SHP77 (cell line): ENCODE data around the gene MAFG.
A peak's percentile ranks its signal among the peaks of the same experiment; 100 is the strongest.

Experiments
- DNase-seq, 2 experiments: peaks; one replicate each; lab custom pipeline; 2025; lab: John Stamatoyannopoulos, UW

MAFG gene

DNA sequence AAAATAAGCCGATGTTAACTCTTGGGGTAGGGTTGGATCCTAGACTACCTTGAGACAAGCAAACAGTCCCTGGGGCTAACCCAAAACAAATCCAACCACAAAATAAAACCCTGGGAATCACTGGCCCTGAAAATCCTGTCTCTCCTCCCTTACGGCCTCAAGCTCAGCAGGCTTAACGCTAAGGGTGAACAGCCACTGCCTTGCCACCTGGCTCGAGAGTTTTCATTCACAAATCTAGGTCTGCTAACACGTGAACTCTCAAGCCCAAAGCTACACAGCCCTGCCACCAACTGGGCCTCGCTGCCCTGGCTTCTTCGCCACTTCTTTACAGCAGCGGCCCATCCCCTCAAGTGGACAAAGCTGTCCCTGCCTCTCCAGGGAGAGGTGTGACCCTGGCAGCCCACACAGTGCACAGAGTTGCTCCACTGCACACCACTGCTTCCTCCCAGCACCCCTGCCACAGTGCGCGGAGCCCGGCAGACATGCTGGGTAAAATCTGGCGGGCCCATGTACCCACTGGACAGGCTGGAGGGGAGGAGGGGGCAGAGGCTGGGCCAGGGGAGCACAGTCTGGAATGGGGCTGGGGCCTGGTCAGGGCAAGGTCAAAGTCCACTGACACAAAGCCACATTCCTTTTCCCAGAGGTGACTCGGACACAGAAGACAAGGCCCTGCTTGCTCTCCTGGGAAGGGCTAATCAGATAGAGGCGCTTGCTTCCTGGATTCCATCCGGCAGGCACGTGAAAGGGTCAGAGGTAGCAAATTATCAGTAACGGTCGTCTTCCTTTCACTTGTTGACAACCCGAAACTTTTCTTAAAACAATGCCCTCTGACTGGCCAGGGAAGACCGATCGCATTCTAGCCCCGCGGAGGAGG, 17.3 kb downstream of the MAFG start:
- no peak for DNase-seq

GRCh38 chr17:81909231-81909630, 18.3 kb downstream of the MAFG start:
- DNase-seq: no peak

DNA sequence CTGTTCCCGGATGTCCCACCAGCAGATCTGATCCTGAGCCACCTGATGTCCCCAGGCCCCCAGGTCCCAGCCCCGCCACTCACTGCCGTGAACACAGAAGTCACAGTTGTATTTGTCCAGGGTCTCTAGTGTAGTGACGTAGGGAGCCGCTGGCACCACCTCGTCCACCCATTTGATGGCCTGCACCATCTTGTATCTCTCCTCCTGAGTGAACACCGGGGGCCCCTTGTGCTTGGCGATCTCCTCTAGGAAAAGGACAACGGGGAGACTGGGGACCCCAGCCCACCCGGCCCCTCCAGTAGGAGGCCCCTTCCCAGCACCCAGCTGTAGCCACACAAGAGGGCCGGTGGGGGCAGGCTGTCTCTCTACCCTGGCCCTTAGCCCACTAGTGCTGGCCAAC, 18.7 kb downstream of the MAFG start:
- DNase-seq: no peak

GRCh38 chr17:81907219-81908145, 20.1 kb downstream of the MAFG start:
- no peak for DNase-seq

GRCh38 chr17:81906476-81907218, 20.9 kb downstream of the MAFG start:
- DNase-seq: peak in 1 of 2 experiments; percentile 26

DNA sequence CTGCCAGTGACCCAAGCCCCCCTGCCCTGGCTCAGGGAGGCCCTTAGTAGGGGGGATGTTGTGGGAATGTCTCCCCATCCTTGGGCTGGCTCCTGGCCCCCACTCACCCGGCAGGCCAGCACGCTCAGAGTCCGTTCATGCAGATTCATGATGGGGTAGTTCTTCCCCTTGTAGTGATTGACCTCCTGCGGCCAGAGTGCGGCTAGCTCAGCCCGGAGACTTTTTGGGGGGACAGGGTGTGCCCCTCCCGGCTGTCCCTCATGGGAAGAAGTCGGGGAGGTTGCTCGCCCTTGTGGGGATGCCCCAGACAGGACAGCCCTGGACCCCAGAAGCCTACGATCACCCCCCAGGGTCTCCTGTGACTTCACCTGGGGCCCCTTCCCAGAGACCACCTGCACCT, 21.5 kb downstream of the MAFG start:
- no peak for DNase-seq

- DNase-seq: no peak
These were observed 22.1 kb downstream of the MAFG start for GRCh38 chr17:81905424-81905875.

DNA sequence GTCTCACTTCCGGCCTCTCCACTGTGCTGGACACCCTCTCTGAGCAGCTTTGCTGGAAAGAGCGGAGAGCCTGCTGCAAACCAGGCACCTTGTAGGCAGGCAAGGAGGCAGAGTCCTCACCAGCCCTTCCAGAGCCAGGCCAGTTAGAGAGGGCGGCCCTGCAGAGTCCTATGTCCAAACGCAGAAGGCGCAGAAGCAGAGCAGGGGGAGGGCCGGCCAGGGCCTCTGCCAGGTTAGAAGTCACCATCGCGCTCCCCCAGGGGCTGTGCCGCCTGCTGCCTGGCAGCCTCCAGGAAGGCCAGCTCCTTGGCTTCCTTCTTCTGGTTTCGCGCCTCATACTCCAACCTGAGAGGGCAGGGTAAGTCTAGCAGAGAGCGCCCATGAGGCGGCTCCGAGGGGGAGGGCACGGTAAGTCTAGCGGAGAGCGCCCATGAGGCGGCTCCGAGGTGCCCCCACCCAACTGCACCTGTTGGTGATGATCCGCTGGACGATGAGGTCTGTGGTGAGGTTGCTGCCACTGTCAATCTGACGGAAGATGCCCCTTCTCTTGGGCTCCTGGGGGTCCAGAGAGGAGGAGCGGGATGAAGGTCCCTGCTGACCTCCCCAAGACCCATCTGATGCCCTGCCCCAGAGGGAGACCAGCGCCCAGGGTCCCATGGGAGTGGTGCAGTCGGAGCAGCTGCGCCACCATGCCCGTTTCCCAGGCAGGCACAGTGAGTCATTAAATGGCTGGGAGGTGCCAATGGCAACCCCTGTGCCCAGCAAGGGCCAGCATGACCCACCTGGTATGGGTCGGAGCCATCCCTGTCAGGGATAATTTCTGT, 22.7 kb downstream of the MAFG start:
- no peak for DNase-seq

DNA sequence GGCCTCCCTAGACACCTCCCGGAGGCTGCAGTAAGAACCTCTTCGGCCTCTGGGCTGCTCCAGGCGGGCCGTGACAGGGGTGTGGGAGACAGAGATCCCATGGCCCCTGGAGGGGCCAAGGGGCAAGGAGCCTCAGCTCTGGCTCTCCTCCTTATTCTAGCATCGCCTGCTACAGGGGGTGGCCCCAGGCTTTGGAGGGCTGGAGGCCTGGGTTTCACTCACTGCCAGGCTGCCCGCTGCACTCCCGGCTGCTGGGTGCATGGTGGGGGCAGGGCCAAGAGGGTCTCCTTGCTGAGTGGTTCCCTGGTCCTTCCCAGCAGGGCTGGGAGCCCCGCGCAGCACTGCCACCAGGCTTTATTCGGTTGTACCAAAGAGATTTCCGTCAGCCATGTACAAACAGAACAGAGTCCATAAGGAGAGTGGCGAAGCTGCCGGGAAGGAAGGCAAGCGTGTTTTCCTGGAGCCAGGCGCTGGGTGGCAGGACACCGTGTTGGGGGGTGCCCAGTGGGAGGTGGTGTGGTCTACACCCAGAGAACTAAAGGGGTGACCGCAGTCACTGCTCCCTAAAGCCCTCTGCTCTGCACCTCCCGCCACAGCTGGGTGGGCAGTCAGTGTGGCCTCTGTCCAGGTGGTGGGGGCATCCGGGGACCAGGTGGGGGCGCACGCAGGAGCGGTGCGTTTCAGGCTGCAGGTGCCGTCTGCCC, 23.5 kb downstream of the MAFG start:
- DNase-seq: no peak

- no peak for DNase-seq
These were observed 24.1 kb downstream of the MAFG start for GRCh38 chr17:81903415-81903831.

DNA sequence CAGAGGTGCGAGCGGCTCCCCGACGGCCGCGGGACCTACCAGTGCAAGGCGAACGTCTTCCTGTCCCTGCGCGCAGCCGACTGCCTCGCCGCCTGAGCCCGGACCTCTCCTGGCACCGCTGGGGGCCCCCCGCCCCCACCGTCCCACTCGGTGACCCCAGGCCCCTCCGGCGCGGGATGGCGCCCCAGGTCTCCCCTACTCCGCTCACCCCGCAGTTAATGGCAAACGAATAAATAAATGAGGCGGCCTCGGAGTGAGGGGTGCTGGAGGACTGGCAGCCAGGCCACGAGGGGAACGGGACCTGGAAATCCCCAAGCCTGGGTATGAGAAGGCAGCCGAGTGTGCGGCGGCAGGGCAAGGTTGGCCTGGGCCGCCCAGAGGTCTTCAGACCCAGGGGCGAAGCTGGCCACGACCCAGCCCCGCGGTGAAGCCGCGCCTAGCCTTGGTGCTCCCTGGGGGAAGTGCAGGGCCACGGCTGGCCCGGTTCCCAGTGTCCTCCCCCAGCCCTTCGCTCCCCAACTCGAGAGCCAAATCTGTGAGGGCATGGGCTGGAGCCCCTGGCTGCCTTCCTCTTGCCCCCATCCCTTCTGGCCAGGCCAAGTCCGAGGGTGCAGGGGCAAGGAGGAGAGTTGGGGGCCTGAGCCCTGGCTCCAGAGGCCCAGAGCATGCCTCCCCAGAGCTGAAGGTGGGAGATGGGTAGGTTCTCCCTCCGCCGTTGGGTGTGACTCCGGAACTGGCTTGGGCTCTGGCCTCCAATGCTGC, 24.7 kb downstream of the MAFG start:
- no peak for DNase-seq

GRCh38 chr17:81902023-81902652, 25.4 kb downstream of the MAFG start, which contains the start of gene NPB:
Gene NPB, plus strand, starts transcription at chr17:81902238. Its CDS starts 40 bp downstream, at chr17:81902278.
- no peak for DNase-seq

- DNase-seq: no peak
These were observed 26.1 kb downstream of the MAFG start for GRCh38 chr17:81901167-81902022.

DNA sequence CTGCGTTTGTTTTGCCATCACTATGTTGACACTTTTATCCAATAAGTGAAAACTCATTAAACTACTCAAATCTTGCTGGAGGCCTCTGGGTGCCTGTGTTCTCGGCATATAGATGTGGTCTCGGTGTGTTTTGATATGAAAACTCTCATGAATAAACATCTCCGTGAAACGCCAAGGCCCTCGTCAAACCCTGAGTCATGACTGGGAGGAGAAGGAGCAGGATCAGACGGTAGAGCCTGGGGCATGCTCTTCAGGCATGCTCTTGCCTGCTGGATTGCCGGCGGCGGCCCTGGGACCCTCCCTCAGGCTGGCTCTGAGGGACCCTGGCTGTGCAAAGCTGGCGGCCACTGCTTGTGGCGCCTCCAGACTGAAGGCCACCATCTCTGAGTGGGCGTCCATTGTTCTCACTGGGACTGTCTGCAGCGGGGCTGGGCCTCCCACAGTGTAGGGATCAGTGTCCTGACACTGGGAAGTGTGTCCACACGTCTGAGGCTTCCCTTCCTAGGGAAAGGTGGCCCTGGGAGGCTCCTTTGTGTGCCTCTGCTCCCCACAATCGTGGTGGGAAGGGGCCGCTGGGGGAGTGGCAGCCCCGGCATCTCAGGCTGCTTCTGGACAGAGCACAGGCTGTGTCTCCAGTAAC, 27.2 kb downstream of the MAFG start:
- DNase-seq: no peak

- no peak for DNase-seq
These were observed 27.9 kb downstream of the MAFG start for GRCh38 chr17:81899514-81900166.

- no peak for DNase-seq
These were observed 28.6 kb downstream of the MAFG start for GRCh38 chr17:81898885-81899284.
